A673 (cell line): ENCODE measurements around the gene RALGAPA2. TPM values are rescaled to one million over a fixed set of nuclear protein-coding genes. Genes with fewer than 3 reads are reported as not detected.

Source experiments
- BruUV-seq: library from RNA; stranded (reverse); fragments of 400-500 nt; replicated peaks from 2 replicates; lab custom pipeline; 2021; lab: Mats Ljungman, UMichigan
- CTCF ChIA-PET: fragments of 300-600 bp; sonication (Branson Sonifier 250); formaldehyde crosslinking; loops from one replicate; lab custom pipeline; 2022; ENCODE audit warnings: antibody characterized with exemption; lab: Charles Lee
- POLR2A ChIA-PET: fragments of 300-600 bp; sonication (Branson Sonifier 250); formaldehyde crosslinking; loops from one replicate; lab custom pipeline; 2022; ENCODE audit warnings: antibody characterized with exemption; ENCODE audit not compliant: low non-redundant PET; lab: Charles Lee
- DNase-seq: peaks from one replicate; pipeline ENCODE4 v3.0.0-alpha.2; 2015; ENCODE audit warnings: low spot score
- H3K27ac ChIP-seq: fragments of 200-600 bp; sonication (generic); 2 replicates; pipeline ENCODE4 v1.5.1; 2016; ENCODE audit warnings: mixed run types, low read depth, mild to moderate bottlenecking, mixed read lengths, antibody characterized with exemption, low read length; ENCODE audit not compliant: poor library complexity, severe bottlenecking
- H3K27me3 ChIP-seq: fragments of 200-600 bp; sonication (generic); replicated peaks from 2 replicates; pipeline ENCODE4 v1.6.1; 2017; ENCODE audit warnings: mixed run types, low read depth, mild to moderate bottlenecking, mixed read lengths, antibody characterized with exemption, low read length; ENCODE audit not compliant: insufficient read depth, poor library complexity
- H3K36me3 ChIP-seq: fragments of 200-600 bp; sonication (generic); 2 replicates; pipeline ENCODE4 v1.6.1; 2016; ENCODE audit warnings: mixed run types, mild to moderate bottlenecking, mixed read lengths, antibody characterized with exemption, low read length; ENCODE audit not compliant: insufficient read depth, poor library complexity, severe bottlenecking
- H3K4me1 ChIP-seq: fragments of 200-600 bp; sonication (generic); 2 replicates; pipeline ENCODE4 v1.6.1; 2017; ENCODE audit warnings: mixed run types, mild to moderate bottlenecking, mixed read lengths, antibody characterized with exemption, low read length; ENCODE audit not compliant: insufficient read depth, poor library complexity, severe bottlenecking
- H3K4me3 ChIP-seq: fragments of 200-600 bp; sonication (generic); 2 replicates; pipeline ENCODE4 v1.5.1; 2016; ENCODE audit warnings: low read depth, mixed run types, mild to moderate bottlenecking, mixed read lengths, low read length; ENCODE audit not compliant: poor library complexity, severe bottlenecking
- H3K9me3 ChIP-seq: fragments of 200-600 bp; sonication (generic); 2 replicates; pipeline ENCODE4 v1.6.1; 2016; ENCODE audit warnings: mixed run types, low read depth, mild to moderate bottlenecking, mixed read lengths, antibody characterized with exemption, low read length; ENCODE audit not compliant: poor library complexity, severe bottlenecking
- EZH2 ChIP-seq: fragments of 200-600 bp; sonication (generic); IDR thresholded peaks from 2 replicates; pipeline ENCODE4 v1.6.1; 2017; ENCODE audit warnings: borderline replicate concordance, low read depth, mild to moderate bottlenecking, mixed read lengths, antibody characterized with exemption, low read length; ENCODE audit not compliant: poor library complexity, severe bottlenecking
- intact Hi-C: fragments of 100-400 bp; cut with micrococcal nuclease; formaldehyde crosslinking; loops from one replicate; pipeline ENCODE4 v1.10.0; 2022; ENCODE audit not compliant: unreplicated experiment
- total RNA-seq: library from RNA; stranded (reverse); gene quantifications from 2 replicates; pipeline ENCODE4 v1.2.3, GENCODE V29; 2021
- TF ChIP-seq, protein P1 (sequence below): fragments of 300-800, 200-600 bp; sonication (generic); conservative IDR thresholded peaks from 2 replicates; pipeline ENCODE4 v1.5.1; 2017; ENCODE audit warnings: low read depth, mild to moderate bottlenecking, antibody characterized with exemption, low read length, moderate library complexity, mixed read lengths

RALGAPA2 gene
- total RNA-seq, 1 experiment from 2014 or later: 32.4 TPM

DNA sequence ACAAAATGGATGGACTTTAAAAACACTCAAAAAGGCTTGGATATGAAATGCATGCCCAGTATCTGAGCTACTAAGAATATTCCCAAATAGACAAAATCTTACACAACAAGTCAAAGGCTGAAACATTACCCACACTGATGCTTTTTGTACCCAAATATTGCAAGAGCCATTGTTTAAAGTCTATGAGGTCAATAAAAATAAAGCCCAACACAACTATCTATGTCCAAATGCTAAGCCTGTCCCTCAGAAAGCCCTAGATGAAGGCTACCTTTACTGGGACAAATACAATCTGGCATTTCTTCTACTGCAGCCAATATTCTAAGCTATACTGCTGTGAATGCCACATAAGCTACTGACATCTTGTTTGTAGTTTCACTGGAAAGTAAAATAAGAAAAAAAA is 54.3 kb downstream of the RALGAPA2 start:
- no peaks in the 10 kb centered on the region for H3K36me3 ChIP-seq
- POLR2A ChIA-PET: no interaction called here
- TF ChIP-seq, protein P1, sequence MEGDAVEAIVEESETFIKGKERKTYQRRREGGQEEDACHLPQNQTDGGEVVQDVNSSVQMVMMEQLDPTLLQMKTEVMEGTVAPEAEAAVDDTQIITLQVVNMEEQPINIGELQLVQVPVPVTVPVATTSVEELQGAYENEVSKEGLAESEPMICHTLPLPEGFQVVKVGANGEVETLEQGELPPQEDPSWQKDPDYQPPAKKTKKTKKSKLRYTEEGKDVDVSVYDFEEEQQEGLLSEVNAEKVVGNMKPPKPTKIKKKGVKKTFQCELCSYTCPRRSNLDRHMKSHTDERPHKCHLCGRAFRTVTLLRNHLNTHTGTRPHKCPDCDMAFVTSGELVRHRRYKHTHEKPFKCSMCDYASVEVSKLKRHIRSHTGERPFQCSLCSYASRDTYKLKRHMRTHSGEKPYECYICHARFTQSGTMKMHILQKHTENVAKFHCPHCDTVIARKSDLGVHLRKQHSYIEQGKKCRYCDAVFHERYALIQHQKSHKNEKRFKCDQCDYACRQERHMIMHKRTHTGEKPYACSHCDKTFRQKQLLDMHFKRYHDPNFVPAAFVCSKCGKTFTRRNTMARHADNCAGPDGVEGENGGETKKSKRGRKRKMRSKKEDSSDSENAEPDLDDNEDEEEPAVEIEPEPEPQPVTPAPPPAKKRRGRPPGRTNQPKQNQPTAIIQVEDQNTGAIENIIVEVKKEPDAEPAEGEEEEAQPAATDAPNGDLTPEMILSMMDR: no peak
- TF ChIP-seq EZH2: no peak
- H3K9me3 ChIP-seq: no peaks in the 10 kb centered on the region
- H3K4me1 ChIP-seq: no peaks in the 10 kb centered on the region
- no peaks in the 10 kb centered on the region for H3K27me3 ChIP-seq
- no peak overlapping the region for H3K4me3 ChIP-seq
- DNase-seq: no peak
- intact Hi-C loops: no loop called here
- no TSS peak for BruUV-seq
- no peak overlapping the region for H3K27ac ChIP-seq
- CTCF ChIA-PET: no interaction called here

DNA sequence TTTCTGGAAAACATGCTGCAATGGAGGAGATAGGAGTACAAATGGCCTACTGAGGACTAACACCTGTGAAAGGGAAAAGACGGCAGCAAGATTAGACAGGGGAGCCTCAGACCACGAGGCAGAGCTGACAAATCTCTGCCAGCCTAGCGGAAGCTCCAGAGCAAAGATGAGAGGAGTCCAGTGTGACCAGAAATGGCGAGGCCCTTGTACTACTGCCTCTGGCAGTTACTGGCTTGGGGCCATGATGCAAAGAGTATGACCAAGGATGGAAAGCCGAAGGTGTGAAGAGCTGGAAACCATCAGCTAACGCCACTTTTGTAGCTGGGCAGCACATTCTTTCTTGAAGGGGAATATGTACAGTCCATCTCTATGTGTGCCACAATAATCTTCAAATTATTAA is 55.4 kb downstream of the RALGAPA2 start:
- Histone ChIP-seq H3K27ac (no peak overlapping the region), H3K36me3 (no peaks in the 10 kb centered on the region)
- POLR2A ChIA-PET: no interaction called here

DNA sequence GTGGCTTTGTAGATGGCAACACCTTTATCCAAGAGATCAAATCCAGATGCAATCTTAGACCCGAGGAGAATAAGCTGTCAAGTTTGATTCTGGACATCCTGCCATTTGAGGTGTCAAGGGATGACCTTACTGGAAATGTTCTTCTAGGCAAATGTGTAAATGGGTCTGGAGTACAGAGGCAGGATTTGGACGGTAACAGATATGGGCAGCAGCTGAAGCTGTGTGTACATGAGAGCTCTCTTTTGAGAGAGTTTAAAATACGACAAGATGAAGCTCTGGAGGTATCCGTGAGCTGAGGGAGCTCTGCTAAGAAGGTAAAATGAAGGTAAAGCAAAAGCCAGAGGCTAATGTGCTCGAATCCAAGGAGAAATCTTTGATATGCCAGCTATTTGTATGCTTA is 56.6 kb downstream of the RALGAPA2 start:
- H3K9me3 ChIP-seq: no peaks in the 10 kb centered on the region
- intact Hi-C loops: no loop called here
- no peaks in the 10 kb centered on the region for H3K36me3 ChIP-seq
- no peak for DNase-seq
- ChIA-PET CTCF (no interaction called here), POLR2A (no interaction called here)
- no peaks in the 10 kb centered on the region for H3K27me3 ChIP-seq
- no TSS peak for BruUV-seq
- H3K4me3 ChIP-seq: no peak overlapping the region
- H3K27ac ChIP-seq: no peak overlapping the region
- TF ChIP-seq, protein P1: no peak
- no peak for TF ChIP-seq EZH2
- H3K4me1 ChIP-seq: no peaks in the 10 kb centered on the region

More for the DNA sequence above, 55.4 kb downstream of the RALGAPA2 start:
- Histone ChIP-seq H3K4me1 (no peaks in the 10 kb centered on the region), H3K4me3 (no peak overlapping the region), H3K27me3 (no peaks in the 10 kb centered on the region), H3K9me3 (no peaks in the 10 kb centered on the region)
- CTCF ChIA-PET: no interaction called here
- no peak for DNase-seq
- intact Hi-C loops: no loop called here
- TF ChIP-seq EZH2: no peak
- TF ChIP-seq, protein P1: no peak
- no TSS peak for BruUV-seq
